Effector memory CD8-positive, alpha-beta T cell (primary cell): ENCODE data around the gene DGCR8.

Experiments
- ATAC-seq: fragments of 150-1000 bp; cut with Tn5 transposase; replicated peaks from 2 replicates; pipeline ENCODE4 v1.10.0; 2021; ENCODE audit warnings: mild to moderate bottlenecking, moderate library complexity
- DNase-seq, 3 experiments: peaks; one replicate each; pipeline ENCODE4 v3.0.0; 2021
- H3K27ac Mint-ChIP-seq, 2 donors: one replicate each; pipeline ENCODE4 v1.8.0; 2022; ENCODE audit warnings: mild to moderate bottlenecking in 2 of 2, mixed read lengths in 2 of 2, moderate library complexity in 2 of 2
- H3K27me3 Mint-ChIP-seq, 2 donors: one replicate each; pipeline ENCODE4 v1.8.0; 2022; ENCODE audit warnings: mixed read lengths in 2 of 2
- H3K36me3 Mint-ChIP-seq: one replicate; pipeline ENCODE4 v1.8.0; 2022; ENCODE audit warnings: mild to moderate bottlenecking, moderate library complexity, mixed read lengths; ENCODE audit not compliant: insufficient read depth
- H3K4me1 Mint-ChIP-seq, 2 donors: one replicate each; pipeline ENCODE4 v1.8.0; 2022; ENCODE audit warnings: low read depth in 2 of 2, mixed read lengths in 2 of 2
- H3K4me3 Mint-ChIP-seq, 2 donors: one replicate each; pipeline ENCODE4 v1.8.0; 2022; ENCODE audit warnings: mild to moderate bottlenecking in 2 of 2, mixed read lengths in 2 of 2, moderate library complexity in 2 of 2
- H3K9me3 Mint-ChIP-seq, 2 donors: one replicate each; pipeline ENCODE4 v1.8.0; 2022; ENCODE audit warnings: mixed read lengths in 2 of 2

The DGCR8 gene

DNA sequence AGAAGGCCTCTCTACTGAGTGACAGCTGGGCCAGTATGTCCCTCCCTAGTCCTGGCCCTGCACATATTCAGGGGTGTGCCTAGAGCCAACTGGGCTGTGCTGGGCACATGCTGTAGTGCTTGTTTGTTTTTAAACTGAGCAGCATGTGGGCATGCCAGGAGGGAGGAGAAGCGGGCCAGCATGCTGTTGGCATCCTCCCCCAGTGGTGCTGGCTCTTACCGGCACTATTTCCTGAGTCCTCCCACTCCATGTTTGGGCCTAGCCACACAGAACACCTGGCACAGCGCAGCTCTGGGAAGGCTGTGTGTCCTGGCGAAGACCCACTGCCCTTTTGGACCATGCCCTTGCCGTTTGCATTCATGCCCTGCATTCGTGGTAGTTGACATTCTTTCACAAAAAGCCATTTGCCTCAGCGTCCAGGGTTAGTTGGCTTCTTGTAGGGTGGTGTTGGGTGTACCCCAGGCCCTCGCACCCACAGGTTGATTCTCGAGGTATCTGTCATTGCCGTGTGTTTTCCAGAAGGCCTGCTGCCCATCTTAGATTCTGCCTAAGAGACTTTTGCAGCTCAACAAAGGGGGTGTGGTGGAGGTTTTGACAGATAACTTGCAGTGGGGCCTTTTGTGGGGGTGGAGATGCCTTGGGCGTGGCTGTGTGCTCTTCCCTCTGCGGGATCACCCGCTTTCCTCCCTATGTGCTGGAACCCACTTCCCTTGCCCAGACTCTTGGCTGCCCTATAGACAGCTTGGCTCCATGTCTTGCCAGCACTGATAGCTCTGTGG lies 13.6 kb downstream of the DGCR8 start:
- H3K4me1 Mint-ChIP-seq = peaks cover 43 to 50% of the 10 kb centered on the region in 2 donors
- no peaks in the 10 kb centered on the region for H3K27me3 Mint-ChIP-seq
- H3K9me3 Mint-ChIP-seq = no peaks in the 10 kb centered on the region
- DNase-seq (no peak), ATAC-seq (peak; percentile 26)
- peaks cover 70% of the 10 kb centered on the region for H3K36me3 Mint-ChIP-seq
- peak overlapping the region; percentile 85 to 93 for H3K27ac Mint-ChIP-seq
- H3K4me3 Mint-ChIP-seq = peak overlapping the region; percentile 61 to 81

DNA sequence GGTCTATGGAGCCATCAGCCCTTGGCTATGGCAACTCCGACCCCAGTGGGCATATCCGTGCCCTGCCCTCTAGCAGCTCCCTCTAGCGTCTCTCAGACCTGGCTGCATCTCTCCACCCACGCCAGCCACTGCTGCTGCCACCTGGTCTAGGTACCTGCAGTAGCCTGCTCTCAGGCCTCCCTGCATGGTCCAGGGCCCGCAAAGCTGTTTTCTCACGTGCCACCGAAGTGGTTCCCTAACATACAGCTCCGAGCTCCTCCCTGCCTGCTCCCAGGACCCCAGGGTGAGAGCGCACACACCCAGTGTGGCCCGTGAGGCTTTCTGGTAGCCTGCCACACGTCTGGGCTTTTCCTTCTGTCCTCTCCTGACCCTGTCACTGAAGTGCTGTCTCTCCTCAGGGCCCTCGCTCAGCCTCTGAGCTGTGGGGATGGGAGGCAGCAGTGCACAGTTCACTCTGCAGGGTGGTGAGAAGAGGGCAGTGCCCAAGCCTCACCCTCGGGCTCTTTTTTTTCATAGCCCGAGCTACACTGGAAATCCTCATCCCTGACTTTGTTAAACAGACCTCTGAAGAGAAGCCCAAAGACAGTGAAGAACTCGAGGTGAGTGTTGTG lies 14.3 kb downstream of the DGCR8 start:
- H3K4me1 Mint-ChIP-seq = peaks cover 45 to 48% of the 10 kb centered on the region in 2 donors
- H3K27ac Mint-ChIP-seq = peak overlapping the region; percentile 38 to 56

DNA sequence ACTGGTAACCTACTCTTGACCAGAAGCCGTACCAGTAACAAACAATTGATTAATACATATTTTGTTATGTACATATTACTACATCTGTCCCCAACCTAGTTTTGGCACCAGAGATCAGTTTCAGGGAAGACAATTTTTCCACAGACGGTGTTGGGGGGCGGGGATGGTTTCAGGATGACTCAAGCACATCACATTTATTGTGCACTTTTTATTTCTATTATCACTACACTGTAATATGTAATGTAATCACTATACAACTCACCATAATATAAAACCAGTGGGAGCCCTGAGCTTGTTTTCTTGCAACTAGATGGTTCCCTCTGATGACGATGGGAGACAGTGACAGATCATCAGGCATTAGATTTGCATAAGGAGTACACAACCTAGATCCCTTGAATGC lies 15.5 kb downstream of the DGCR8 start:
- H3K9me3 Mint-ChIP-seq = no peaks in the 10 kb centered on the region
- DNase-seq = no peak
- no peak overlapping the region for H3K27ac Mint-ChIP-seq
- ATAC-seq = no peak
- H3K27me3 Mint-ChIP-seq = no peaks in the 10 kb centered on the region
- peaks cover 82% of the 10 kb centered on the region for H3K36me3 Mint-ChIP-seq
- H3K4me1 Mint-ChIP-seq = peaks cover 49 to 50% of the 10 kb centered on the region in 2 donors
- peak overlapping the region in 1 of 2 donors; percentile 19 for H3K4me3 Mint-ChIP-seq

More for the DNA sequence above, 14.3 kb downstream of the DGCR8 start:
- ATAC-seq (peak; percentile 37), DNase-seq (peak in 1 of 3 experiments; percentile 21)
- Mint-ChIP-seq H3K36me3 (peaks cover 76% of the 10 kb centered on the region), H3K4me3 (peak overlapping the region; percentile 61 to 81), H3K27me3 (no peaks in the 10 kb centered on the region), H3K9me3 (no peaks in the 10 kb centered on the region)

DNA sequence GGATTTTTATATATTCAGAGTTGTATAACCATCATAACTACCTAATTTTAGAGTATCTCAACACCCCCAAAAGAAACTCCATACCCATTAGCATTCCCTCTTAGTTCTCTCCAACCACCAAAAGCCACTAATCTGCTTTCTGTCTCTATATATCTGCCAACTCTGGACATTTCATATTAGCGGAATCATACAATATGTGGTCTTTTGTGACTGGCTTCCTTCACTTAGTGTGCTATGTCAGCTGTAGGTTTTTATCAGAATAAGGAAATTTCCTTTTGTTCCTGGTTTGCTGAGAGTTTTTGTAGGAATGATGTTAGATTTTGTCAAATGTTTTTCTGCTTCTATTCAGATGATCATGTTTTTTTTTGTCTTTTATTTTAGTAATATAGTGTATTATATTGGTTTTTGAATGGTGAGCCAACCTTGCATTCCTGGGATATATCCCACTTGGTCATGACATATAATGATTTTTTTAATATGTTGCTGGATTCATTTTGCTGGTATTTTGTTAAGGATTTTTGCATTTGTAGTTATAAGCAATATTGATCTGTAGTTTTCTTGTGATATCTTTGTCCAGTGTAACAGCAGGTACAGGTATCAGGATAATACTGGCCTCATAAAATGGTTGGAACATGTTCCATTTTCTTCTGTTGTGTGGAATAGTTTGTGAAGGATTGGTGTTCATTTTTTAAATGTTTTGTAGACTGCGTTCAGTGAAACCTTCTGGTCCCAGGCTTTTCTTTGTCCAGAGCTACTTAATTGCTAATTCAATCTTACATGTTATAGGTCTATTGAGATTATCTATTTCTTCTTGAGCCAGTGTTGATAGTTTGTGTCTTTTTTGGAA lies 16.8 kb downstream of the DGCR8 start:
- H3K4me1 Mint-ChIP-seq = peaks cover 44 to 45% of the 10 kb centered on the region in 2 donors
- peak overlapping the region in 1 of 2 donors; percentile 92 for H3K27ac Mint-ChIP-seq
- H3K27me3 Mint-ChIP-seq = no peaks in the 10 kb centered on the region
- ATAC-seq (no peak), DNase-seq (no peak)
- H3K9me3 Mint-ChIP-seq = no peaks in the 10 kb centered on the region
- no peak overlapping the region for H3K4me3 Mint-ChIP-seq
- H3K36me3 Mint-ChIP-seq = peaks cover 82% of the 10 kb centered on the region

DNA sequence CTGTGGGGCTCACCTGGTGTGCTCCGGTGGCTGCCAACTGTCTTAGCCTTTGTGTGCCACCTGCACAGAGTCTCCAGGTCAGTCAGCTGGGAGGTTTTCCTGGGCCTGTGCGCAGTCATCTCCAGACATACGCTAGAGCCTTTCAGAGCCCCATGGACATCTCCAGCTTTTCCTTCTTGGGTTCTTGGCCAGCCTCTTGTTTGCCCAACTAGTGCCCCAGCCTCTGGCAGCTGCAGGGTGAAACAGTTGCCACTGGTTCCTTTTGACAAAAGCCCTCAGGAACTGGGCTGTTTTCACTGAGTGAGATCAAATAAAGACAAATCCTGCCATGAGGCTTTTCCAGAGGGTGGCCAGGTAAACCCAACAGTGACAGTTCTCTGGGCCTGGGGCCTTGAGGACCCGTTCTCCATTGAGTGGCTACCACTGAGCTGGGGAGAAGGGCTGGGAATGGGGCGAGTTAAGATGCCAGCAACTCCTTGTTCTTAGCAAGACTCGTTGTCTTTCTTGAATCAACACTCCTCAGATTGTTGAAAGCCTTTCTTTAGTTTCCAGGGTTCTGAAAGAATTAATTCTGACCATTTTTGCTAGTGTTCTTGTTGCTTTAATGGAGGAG lies 19.2 kb downstream of the DGCR8 start:
- H3K27ac Mint-ChIP-seq = peak overlapping the region; percentile 91 to 92
- H3K9me3 Mint-ChIP-seq = no peaks in the 10 kb centered on the region
- ATAC-seq (no peak), DNase-seq (no peak)
- H3K4me1 Mint-ChIP-seq = peaks cover 35 to 41% of the 10 kb centered on the region in 2 donors
- H3K4me3 Mint-ChIP-seq = peak overlapping the region; percentile 8 to 58
- no peaks in the 10 kb centered on the region for H3K27me3 Mint-ChIP-seq
- peaks cover 78% of the 10 kb centered on the region for H3K36me3 Mint-ChIP-seq

DNA sequence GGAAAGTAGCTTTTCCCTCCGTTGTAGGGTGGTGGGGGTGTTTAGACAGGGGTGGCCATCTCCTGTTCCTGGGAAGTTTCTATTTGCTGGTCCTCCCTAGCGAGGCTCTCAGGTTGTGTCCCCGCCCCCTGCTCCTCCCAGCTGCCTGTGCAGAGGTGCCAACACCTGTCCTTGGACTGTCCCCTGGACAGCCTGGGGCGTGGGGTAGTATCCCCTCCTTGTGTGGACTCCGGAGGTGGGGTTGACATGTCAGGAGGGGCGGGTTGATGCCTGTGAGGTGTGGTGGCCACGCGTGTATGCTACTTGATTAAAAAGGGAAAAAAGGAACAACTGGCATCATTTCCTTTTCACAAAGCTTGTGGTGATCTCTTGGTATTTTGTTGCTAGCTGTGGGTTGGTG lies 21.6 kb downstream of the DGCR8 start:
- DNase-seq (no peak), ATAC-seq (no peak)
- H3K27me3 Mint-ChIP-seq = no peaks in the 10 kb centered on the region
- H3K4me3 Mint-ChIP-seq = no peak overlapping the region
- H3K9me3 Mint-ChIP-seq = no peaks in the 10 kb centered on the region
- H3K36me3 Mint-ChIP-seq = peaks cover 75% of the 10 kb centered on the region
- peak overlapping the region; percentile 91 to 92 for H3K27ac Mint-ChIP-seq
- peaks cover 33 to 41% of the 10 kb centered on the region in 2 donors for H3K4me1 Mint-ChIP-seq

DNA sequence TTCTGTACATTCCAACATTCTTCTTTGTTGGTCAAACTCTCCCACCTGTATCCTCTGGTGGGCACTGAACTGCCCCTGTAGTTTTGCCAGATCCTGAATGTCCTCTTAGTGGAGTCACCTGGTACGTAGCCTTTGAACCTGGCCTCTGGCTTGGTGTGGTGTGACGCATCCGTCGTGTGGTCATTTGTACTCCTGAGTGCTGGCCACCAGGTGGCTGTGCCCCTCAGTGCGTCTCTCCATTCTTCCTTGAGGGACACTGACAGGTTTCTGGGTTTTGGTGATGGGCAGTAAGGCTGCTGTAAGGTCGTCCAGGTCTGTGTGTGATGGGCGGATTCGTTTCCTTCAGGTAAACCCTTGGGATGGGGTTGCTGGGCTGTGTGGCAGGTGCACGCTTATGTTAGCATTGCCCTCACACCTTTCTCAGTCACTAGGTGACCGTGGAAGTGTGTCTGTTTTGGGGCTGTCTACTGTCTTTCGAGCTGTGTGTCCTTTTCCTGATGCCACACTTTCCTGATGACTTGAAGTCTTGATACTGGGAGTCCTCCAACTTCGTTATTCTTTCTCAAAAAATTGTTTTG lies 22.3 kb downstream of the DGCR8 start:
- ATAC-seq (no peak), DNase-seq (no peak)
- no peaks in the 10 kb centered on the region for H3K9me3 Mint-ChIP-seq
- no peak overlapping the region for H3K4me3 Mint-ChIP-seq
- peaks cover 75% of the 10 kb centered on the region for H3K36me3 Mint-ChIP-seq
- peak overlapping the region; percentile 91 to 92 for H3K27ac Mint-ChIP-seq
- H3K27me3 Mint-ChIP-seq = no peaks in the 10 kb centered on the region
- H3K4me1 Mint-ChIP-seq = peaks cover 35 to 41% of the 10 kb centered on the region in 2 donors

DNA sequence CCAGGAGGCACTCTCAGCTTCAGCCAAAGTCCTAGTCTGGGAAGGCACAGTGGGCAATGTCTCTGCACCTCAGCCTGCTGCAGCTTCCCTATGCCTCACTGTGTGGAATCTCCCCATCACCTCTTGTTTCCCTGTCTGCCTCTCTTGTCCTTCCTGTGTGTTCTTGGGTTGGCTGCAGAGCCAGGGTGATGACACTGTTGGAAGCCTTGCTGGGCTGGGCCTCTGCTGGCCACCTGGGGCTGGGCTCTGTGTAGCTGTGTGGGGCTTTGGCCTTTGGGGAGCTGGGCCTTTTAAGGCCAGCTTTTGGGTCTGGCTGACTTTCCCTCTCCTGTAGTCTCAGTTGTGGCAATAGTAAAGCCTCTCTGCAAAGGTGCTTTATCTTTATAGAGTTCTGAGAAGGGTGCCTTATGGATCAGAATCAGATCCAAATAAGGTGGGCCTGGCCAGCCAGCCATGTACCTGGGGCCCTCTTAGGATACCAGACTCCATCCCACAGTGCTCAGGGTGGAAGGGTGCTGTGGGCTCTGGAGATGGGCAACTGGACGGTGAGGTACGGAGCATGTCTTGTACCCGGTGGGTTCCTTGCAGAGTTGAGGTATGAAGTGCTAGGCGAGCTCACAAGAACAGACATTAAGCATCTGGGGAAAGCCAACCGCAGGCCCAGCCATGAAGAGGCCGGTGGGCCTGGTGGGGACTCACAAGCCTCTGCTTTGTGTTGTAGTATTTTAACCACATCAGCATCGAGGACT lies 25.6 kb downstream of the DGCR8 start:
- H3K27ac Mint-ChIP-seq = no peak overlapping the region
- peaks cover 17 to 28% of the 10 kb centered on the region in 2 donors for H3K4me1 Mint-ChIP-seq
- no peaks in the 10 kb centered on the region for H3K9me3 Mint-ChIP-seq
- peaks cover 72% of the 10 kb centered on the region for H3K36me3 Mint-ChIP-seq
- no peak for DNase-seq
- ATAC-seq = no peak
- H3K4me3 Mint-ChIP-seq = no peak overlapping the region
- H3K27me3 Mint-ChIP-seq = no peaks in the 10 kb centered on the region

DNA sequence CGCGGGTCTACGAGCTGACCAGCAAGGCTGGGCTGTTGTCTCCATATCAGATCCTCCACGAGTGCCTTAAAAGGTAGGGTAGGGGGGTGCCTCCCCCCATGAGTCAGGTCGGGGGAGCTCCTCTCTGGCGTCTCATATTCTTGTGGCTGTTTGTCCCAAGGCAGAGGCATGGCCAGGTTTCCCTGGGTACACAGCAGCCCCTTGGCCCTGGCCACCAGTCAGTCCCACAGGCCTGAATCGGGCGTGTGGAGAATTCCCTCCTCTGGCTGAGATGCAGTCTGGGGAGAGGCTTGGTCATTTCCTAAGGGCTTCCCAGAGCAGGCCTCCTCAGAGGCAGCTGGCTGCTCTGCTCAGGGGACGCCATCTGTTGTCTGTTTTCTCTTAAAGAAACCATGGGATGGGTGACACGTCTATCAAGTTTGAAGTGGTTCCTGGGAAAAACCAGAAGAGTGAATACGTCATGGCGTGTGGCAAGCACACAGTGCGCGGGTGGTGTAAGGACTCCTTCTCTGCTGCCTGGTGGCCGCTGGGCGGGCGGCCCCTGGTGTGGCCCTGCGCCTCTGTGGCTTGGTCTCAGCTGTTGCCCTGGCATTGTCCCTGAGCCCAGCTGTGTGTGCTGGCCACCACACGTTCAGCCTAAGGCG lies 26.3 kb downstream of the DGCR8 start:
- Mint-ChIP-seq H3K4me1 (peaks cover 11 to 21% of the 10 kb centered on the region in 2 donors), H3K36me3 (peaks cover 72% of the 10 kb centered on the region), H3K9me3 (no peaks in the 10 kb centered on the region), H3K27ac (no peak overlapping the region), H3K27me3 (no peaks in the 10 kb centered on the region), H3K4me3 (no peak overlapping the region)
- ATAC-seq (no peak), DNase-seq (no peak)

DNA sequence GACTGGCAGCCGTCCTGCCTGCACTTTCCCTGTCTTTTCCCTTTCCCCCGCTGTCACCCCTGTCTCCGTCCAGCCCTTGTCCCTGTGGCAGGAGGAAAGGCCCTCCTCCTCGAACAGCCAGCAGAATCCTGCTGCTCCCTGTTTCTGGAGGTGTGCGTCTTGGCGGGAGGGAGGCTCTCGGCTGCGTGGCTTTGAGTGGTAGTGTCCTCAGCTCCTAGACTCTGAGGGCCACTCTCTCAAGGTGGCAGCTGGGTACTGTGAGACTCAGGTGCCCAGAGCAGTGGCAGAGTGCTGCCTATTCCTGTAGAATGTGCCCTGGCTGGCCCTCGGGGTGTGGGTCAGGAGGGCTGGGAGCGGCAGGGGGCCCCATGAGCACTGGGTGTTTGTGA lies 26.8 kb downstream of the DGCR8 start:
- no peak overlapping the region for H3K4me3 Mint-ChIP-seq
- DNase-seq (no peak), ATAC-seq (no peak)
- peak overlapping the region in 1 of 2 donors; percentile 89 for H3K27ac Mint-ChIP-seq
- peaks cover 72% of the 10 kb centered on the region for H3K36me3 Mint-ChIP-seq
- no peaks in the 10 kb centered on the region for H3K9me3 Mint-ChIP-seq
- H3K4me1 Mint-ChIP-seq = peaks cover 12 to 23% of the 10 kb centered on the region in 2 donors
- no peaks in the 10 kb centered on the region for H3K27me3 Mint-ChIP-seq

DNA sequence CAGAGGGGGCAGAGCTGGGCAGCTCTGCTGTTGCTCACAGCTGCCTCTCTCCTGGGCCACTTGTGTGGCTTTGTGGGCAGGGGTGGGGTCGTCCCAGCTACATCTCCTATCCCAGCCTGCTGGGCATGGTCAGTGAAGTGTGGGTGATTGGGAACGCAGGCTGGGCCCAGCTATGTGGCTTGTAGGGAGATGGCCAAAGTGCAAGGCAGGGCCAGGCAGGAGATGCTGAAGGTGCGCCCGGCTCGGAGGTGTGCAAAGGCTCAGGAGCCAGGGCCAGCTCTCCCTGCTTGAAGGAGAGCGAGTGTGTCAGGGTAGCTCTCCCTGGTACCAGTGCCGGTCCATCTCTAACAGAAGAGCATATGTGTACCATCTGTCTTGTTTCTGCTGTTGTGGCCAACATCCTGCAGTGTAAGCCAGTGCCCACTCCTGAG lies 27.4 kb downstream of the DGCR8 start:
- no peak overlapping the region for H3K4me3 Mint-ChIP-seq
- DNase-seq (no peak), ATAC-seq (no peak)
- no peaks in the 10 kb centered on the region for H3K9me3 Mint-ChIP-seq
- H3K27ac Mint-ChIP-seq = peak overlapping the region in 1 of 2 donors; percentile 89
- H3K36me3 Mint-ChIP-seq = peaks cover 72% of the 10 kb centered on the region
- H3K27me3 Mint-ChIP-seq = no peaks in the 10 kb centered on the region
- peaks cover 15 to 24% of the 10 kb centered on the region in 2 donors for H3K4me1 Mint-ChIP-seq
